Measurements from ENCODE around the gene TMEM219.

TMEM219 gene

DNA sequence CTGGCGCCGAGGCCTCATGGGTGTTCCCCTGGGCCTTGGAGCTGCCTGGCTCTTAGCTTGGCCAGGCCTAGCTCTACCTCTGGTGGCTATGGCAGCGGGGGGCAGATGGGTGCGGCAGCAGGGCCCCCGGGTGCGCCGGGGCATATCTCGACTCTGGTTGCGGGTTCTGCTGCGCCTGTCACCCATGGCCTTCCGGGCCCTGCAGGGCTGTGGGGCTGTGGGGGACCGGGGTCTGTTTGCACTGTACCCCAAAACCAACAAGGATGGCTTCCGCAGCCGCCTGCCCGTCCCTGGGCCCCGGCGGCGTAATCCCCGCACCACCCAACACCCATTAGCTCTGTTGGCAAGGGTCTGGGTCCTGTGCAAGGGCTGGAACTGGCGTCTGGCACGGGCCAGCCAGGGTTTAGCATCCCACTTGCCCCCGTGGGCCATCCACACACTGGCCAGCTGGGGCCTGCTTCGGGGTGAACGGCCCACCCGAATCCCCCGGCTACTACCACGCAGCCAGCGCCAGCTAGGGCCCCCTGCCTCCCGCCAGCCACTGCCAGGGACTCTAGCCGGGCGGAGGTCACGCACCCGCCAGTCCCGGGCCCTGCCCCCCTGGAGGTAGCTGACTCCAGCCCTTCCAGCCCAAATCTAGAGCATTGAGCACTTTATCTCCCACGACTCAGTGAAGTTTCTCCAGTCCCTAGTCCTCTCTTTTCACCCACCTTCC lies 25.6 kb downstream of the TMEM219 start:
- no peak overlapping the region for H3K4me3 ChIP-seq (replicated peaks in 1 of 2; ENCODE audit: low read depth in 2 of 2, low read length in 2 of 2)
- TF ChIP-seq, protein P1, sequence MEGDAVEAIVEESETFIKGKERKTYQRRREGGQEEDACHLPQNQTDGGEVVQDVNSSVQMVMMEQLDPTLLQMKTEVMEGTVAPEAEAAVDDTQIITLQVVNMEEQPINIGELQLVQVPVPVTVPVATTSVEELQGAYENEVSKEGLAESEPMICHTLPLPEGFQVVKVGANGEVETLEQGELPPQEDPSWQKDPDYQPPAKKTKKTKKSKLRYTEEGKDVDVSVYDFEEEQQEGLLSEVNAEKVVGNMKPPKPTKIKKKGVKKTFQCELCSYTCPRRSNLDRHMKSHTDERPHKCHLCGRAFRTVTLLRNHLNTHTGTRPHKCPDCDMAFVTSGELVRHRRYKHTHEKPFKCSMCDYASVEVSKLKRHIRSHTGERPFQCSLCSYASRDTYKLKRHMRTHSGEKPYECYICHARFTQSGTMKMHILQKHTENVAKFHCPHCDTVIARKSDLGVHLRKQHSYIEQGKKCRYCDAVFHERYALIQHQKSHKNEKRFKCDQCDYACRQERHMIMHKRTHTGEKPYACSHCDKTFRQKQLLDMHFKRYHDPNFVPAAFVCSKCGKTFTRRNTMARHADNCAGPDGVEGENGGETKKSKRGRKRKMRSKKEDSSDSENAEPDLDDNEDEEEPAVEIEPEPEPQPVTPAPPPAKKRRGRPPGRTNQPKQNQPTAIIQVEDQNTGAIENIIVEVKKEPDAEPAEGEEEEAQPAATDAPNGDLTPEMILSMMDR (IDR thresholded peaks at IDR 0.05; ENCODE audit: low read depth, low read length): no peak
- no peak for DNase-seq (ENCODE audit: low read depth in 2 of 2)

DNA sequence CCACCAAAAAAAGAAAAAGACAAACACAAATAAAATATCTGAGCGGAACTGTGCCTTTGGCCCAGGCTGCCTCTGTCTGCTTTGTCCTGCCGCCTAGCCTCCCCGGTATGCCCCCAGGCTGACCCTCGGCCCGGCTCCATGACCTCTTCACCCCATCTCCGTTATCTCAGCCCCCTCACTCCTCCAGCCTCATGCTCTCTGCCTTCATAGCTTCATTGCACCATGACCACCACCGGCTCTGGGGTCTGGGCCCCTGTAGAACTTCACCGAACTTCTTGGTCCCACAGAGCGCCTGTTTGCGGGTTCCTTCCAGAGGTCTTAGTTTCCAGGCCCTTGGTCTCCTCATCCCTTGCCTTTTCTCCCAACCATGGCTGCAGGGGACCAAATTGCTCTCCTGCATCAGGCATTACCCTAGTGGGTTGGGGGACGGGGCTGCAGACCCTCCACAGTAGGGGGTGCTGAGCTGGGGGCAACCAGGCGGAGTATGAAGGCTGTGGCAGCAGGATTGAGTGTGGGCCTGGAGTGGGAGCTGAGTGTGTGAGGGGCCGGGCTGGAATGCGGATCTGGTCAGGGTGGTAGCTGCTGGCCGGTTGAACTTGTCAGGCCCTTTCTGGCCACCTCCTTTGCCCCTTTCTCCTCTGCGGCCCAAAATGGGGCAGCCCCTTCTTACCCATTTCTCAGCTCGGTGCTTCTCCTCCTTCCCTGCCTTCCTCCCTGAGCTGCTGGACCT lies 26.6 kb downstream of the TMEM219 start:
- no peak overlapping the region for H3K4me3 ChIP-seq (replicated peaks in 1 of 2; ENCODE audit: low read depth in 2 of 2, low read length in 2 of 2)
- no peak for DNase-seq (ENCODE audit: low read depth in 2 of 2)
- TF ChIP-seq, protein P1 (IDR thresholded peaks at IDR 0.05; ENCODE audit: low read depth, low read length): no peak

DNA sequence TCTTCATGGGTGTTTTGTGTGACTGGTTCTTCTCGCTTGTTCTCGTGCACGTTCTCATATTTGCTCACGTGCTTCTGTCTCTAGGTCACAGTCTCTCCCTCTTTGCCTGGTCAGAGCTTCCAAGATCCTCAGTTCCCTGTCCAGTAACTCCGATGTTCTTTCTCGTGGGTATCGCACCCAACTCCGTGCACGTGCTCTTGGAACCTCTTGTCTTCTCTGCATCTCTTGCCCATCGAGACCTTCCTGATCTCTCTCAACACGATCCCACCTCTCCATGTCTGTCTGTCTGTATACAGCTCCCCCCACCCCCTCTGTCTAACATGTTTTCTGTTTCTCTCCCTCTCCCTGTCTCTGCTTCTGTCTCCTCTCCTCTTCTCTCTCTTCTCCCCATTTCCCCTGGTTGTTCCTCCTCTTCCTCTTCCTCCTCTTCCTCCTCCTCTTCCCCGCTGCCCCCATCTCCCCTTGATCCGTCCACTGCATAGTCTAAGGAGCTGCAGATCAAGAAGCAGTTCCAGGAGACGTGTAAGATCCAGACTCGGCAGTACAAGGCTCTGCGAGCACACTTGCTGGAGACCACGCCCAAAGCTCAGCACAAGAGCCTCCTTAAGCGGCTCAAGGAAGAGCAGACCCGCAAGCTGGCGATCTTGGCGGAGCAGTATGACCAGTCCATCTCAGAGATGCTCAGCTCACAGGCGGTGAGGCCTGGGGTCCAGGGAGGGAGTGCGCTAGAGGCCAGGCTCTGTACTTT lies 27.4 kb downstream of the TMEM219 start:
- TF ChIP-seq, protein P1 (IDR thresholded peaks at IDR 0.05; ENCODE audit: low read depth, low read length): no peak
- DNase-seq (ENCODE audit: low read depth in 2 of 2): no peak
- no peak overlapping the region for H3K4me3 ChIP-seq (replicated peaks in 1 of 2; ENCODE audit: low read depth in 2 of 2, low read length in 2 of 2)

DNA sequence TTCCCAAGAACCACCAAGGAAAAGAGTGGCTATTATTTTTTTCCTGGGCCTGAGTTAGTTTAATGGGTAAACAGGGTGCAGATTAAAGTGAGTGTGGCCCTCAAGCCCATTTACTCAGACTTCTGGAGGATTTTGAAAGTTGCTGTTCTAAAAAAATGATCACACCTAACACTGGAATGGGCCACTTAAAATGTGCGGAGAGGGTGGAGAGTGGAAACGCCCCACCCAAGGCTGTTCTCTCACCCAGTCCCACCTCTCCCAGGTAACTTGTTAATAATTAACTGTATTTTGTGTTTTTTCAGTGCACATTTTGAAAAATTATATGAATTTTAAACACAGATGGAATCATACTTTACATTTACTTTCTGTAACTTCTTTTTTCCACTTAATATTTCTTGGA lies 28.2 kb downstream of the TMEM219 start:
- DNase-seq (ENCODE audit: low read depth in 2 of 2): no peak
- H3K4me3 ChIP-seq (replicated peaks in 1 of 2; ENCODE audit: low read depth in 2 of 2, low read length in 2 of 2): no peak overlapping the region
- TF ChIP-seq, protein P1 (IDR thresholded peaks at IDR 0.05; ENCODE audit: low read depth, low read length): no peak

DNA sequence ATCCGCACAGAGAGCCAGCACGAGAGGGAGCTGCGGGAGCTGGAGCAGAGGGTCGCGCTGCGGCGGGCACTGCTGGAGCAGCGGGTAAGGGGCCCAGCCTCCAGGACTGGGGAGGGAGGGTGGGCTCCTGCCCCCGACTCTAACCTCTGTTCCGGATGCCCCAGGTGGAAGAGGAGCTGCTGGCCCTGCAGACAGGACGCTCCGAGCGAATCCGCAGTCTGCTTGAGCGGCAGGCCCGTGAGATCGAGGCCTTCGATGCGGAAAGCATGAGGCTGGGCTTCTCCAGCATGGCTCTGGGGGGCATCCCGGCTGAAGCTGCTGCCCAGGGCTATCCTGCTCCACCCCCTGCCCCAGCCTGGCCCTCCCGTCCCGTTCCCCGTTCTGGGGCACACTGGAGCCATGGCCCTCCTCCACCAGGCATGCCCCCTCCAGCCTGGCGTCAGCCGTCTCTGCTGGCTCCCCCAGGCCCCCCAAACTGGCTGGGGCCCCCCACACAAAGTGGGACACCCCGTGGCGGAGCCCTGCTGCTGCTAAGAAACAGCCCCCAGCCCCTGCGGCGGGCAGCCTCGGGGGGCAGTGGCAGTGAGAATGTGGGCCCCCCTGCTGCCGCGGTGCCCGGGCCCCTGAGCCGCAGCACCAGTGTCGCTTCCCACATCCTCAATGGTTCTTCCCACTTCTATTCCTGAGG lies 29.1 kb downstream of the TMEM219 start:
- TF ChIP-seq, protein P1 (IDR thresholded peaks at IDR 0.05; ENCODE audit: low read depth, low read length): no peak
- no peak overlapping the region for H3K4me3 ChIP-seq (replicated peaks in 1 of 2; ENCODE audit: low read depth in 2 of 2, low read length in 2 of 2)
- DNase-seq (ENCODE audit: low read depth in 2 of 2): no peak

DNA sequence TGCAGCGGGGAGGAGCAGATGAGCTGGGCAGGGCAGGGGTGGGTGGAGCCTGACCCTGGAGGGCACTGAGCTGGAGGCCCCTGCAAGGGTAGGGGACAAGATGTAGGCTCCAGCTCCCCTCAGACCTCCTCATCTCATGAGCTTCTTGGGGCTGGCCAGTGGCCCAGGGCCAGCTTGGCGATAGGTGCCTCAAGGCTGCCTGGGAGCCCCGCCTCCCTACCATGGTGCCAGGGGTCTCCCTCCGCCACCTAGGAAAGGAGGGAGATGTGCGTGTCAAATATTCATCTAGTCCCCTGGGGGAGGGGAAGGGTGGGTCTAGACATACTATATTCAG lies 29.7 kb downstream of the TMEM219 start:
- DNase-seq (ENCODE audit: low read depth in 2 of 2): no peak
- no peak overlapping the region for H3K4me3 ChIP-seq (replicated peaks in 1 of 2; ENCODE audit: low read depth in 2 of 2, low read length in 2 of 2)
- TF ChIP-seq, protein P1 (IDR thresholded peaks at IDR 0.05; ENCODE audit: low read depth, low read length): no peak
